GM23338 (cell line): Measurements from ENCODE around the gene IL13RA2. TPM values are rescaled to one million over a fixed set of nuclear protein-coding genes. Genes with fewer than 3 reads are reported as not detected.

ENCODE experiments used
- ATAC-seq: fragments of 200-7000 bp; cut with Tn5 transposase; 3 replicates; pipeline ENCODE4 v1.9.1; 2020
- DNase-seq: peaks from one replicate; pipeline ENCODE4 v3.0.0-alpha.2; 2015; ENCODE audit warnings: low spot score
- H2AFZ ChIP-seq: fragments of 200-600 bp; sonication (generic); 2 replicates; pipeline ENCODE4 v1.8.0; 2016; ENCODE audit warnings: antibody characterized with exemption, mild to moderate bottlenecking, moderate library complexity
- H3F3A ChIP-seq: fragments of 200-600 bp; sonication (generic); replicated peaks from 2 replicates; pipeline ENCODE4 v1.8.0; 2017; ENCODE audit warnings: antibody characterized with exemption, mixed run types, low read depth
- H3K27ac ChIP-seq: fragments of 200-600 bp; sonication (generic); 2 replicates; pipeline ENCODE4 v1.6.1; 2016; ENCODE audit warnings: low read depth
- H3K27me3 ChIP-seq: fragments of 200-600 bp; sonication (generic); 2 replicates; pipeline ENCODE4 v1.8.0; 2016; ENCODE audit warnings: mild to moderate bottlenecking, mixed run types, moderate library complexity; ENCODE audit not compliant: insufficient read depth
- H3K36me3 ChIP-seq: fragments of 200-600 bp; sonication (generic); 2 replicates; pipeline ENCODE4 v1.8.0; 2016; ENCODE audit warnings: mild to moderate bottlenecking; ENCODE audit not compliant: insufficient read depth
- H3K4me1 ChIP-seq: fragments of 200-600 bp; sonication (generic); 2 replicates; pipeline ENCODE4 v1.8.0; 2016; ENCODE audit warnings: mild to moderate bottlenecking, moderate library complexity; ENCODE audit not compliant: insufficient read depth
- H3K4me2 ChIP-seq: fragments of 200-600 bp; sonication (generic); 2 replicates; pipeline ENCODE4 v1.7.1; 2017; ENCODE audit warnings: mixed run types
- H3K4me3 ChIP-seq: fragments of 200-600 bp; sonication (generic); 2 replicates; pipeline ENCODE4 v1.6.1; 2016; ENCODE audit warnings: mixed run types
- H3K79me2 ChIP-seq: fragments of 200-600 bp; sonication (generic); replicated peaks from 2 replicates; pipeline ENCODE4 v1.8.0; 2017; ENCODE audit warnings: mild to moderate bottlenecking; ENCODE audit not compliant: insufficient read depth
- H3K9me2 ChIP-seq: fragments of 200-600 bp; sonication (generic); 2 replicates; pipeline ENCODE4 v1.8.0; 2017; ENCODE audit not compliant: insufficient read depth
- H4K20me1 ChIP-seq: fragments of 200-600 bp; sonication (generic); replicated peaks from 2 replicates; pipeline ENCODE4 v1.8.0; 2017; ENCODE audit warnings: mild to moderate bottlenecking; ENCODE audit not compliant: insufficient read depth
- H3K27ac Mint-ChIP-seq: 2 replicates; pipeline ENCODE4 v1.8.0; 2020; ENCODE audit warnings: inconsistent platforms, mild to moderate bottlenecking, moderate library complexity, mixed read lengths
- H3K27me3 Mint-ChIP-seq: 3 replicates; pipeline ENCODE4 v1.8.0; 2022; ENCODE audit warnings: low read depth, mild to moderate bottlenecking, moderate library complexity, mixed read lengths, inconsistent platforms; ENCODE audit not compliant: insufficient read depth, poor library complexity
- H3K36me3 Mint-ChIP-seq: 3 replicates; pipeline ENCODE4 v1.8.0; 2021; ENCODE audit warnings: low read depth, mild to moderate bottlenecking, inconsistent platforms, moderate library complexity, mixed read lengths
- H3K4me1 Mint-ChIP-seq: 3 replicates; pipeline ENCODE4 v1.8.0; 2020; ENCODE audit warnings: mild to moderate bottlenecking, inconsistent platforms, mixed read lengths
- H3K4me3 Mint-ChIP-seq: 3 replicates; pipeline ENCODE4 v1.8.0; 2021; ENCODE audit warnings: moderate library complexity, mild to moderate bottlenecking, inconsistent platforms, mixed read lengths
- H3K9me3 Mint-ChIP-seq: 3 replicates; pipeline ENCODE4 v1.8.0; 2020; ENCODE audit warnings: moderate library complexity, mild to moderate bottlenecking, inconsistent platforms, mixed read lengths
- CREB1 ChIP-seq: fragments of 250-450 bp; sonication (Bioruptor Pico); IDR thresholded peaks from 2 replicates; pipeline ENCODE4 v1.5.0; 2020; ENCODE audit warnings: low read depth, mild to moderate bottlenecking, moderate library complexity
- EZH2 ChIP-seq: fragments of 200-600 bp; sonication (generic); IDR thresholded peaks from one replicate; pipeline ENCODE4 v1.8.0; 2017; ENCODE audit warnings: antibody characterized with exemption, mild to moderate bottlenecking, low read depth; ENCODE audit not compliant: unreplicated experiment
- EZH2phosphoT487 ChIP-seq: fragments of 200-600 bp; sonication (generic); IDR thresholded peaks from one replicate; pipeline ENCODE4 v1.8.1; 2018; ENCODE audit warnings: antibody characterized with exemption; ENCODE audit not compliant: unreplicated experiment
- JUNB ChIP-seq: IDR thresholded peaks from one replicate; pipeline ENCODE4 v1.6.1; 2016; ENCODE audit warnings: antibody characterized with exemption; ENCODE audit not compliant: unreplicated experiment
- NANOG ChIP-seq: IDR thresholded peaks from 2 replicates; pipeline ENCODE4 v1.6.1; 2016; ENCODE audit warnings: antibody characterized with exemption, borderline replicate concordance
- REST ChIP-seq: IDR thresholded peaks from one replicate; pipeline ENCODE4 v1.6.1; 2018; ENCODE audit warnings: antibody characterized with exemption; ENCODE audit not compliant: unreplicated experiment
- ZNF114 ChIP-seq: fragments of 250-450 bp; sonication (Bioruptor Pico); IDR thresholded peaks from 2 replicates; pipeline ENCODE4 v1.5.0; 2020; ENCODE audit warnings: mild to moderate bottlenecking, moderate library complexity
- ZNF331 ChIP-seq: fragments of 250-450 bp; sonication (Bioruptor Pico); IDR thresholded peaks from 2 replicates; pipeline ENCODE4 v1.5.0; 2020; ENCODE audit warnings: low read depth, mild to moderate bottlenecking, moderate library complexity
- polyA plus RNA-seq: library from polyadenylated mRNA; unstranded; fragments of >200 nt; fragmentation: Nextera tagmentation; extraction: Ambion mirVana; gene quantifications from 2 replicates; pipeline ENCODE4 v1.2.1, GENCODE V29; 2016
- total RNA-seq: library from RNA; depleted of rRNA; stranded (reverse); fragments of >200 nt; shearing (Covaris generic); gene quantifications from 2 replicates; pipeline ENCODE4 v1.2.3, GENCODE V29; 2014
- TF ChIP-seq, protein P1 (sequence below): fragments of 250-450 bp; sonication (Bioruptor Pico); IDR thresholded peaks from 2 replicates; pipeline ENCODE4 v1.5.0; 2020; ENCODE audit warnings: mild to moderate bottlenecking, moderate library complexity
- TF ChIP-seq, protein P2 (sequence below): IDR thresholded peaks from 2 replicates; pipeline ENCODE4 v1.6.1; 2016; ENCODE audit warnings: antibody characterized with exemption
- TF ChIP-seq, protein P3 (sequence below), 2 experiments: fragments of 200-600 bp in 1 of 2; sonication (generic) in 1 of 2; conservative IDR thresholded peaks; 2 replicates each; pipeline versions ENCODE4 v1.5.1 to v1.6.1; 2016 to 2017; ENCODE audit warnings: antibody characterized with exemption in 2 of 2, low read depth in 2 of 2, mild to moderate bottlenecking in 2 of 2, moderate library complexity in 1 of 2

Gene IL13RA2
- total and polyA plus RNA-seq, 2 experiments from 2014 or later, result not detected

GRCh38 chrX:115047181-115047580, 29.8 kb upstream of the IL13RA2 start:
- Mint-ChIP-seq H3K9me3 (no peaks in the 10 kb centered on the region), H3K27me3 (no peaks in the 10 kb centered on the region), H3K27ac (no peak overlapping the region), H3K4me3 (no peak overlapping the region), H3K4me1 (no peaks in the 10 kb centered on the region), H3K36me3 (no peaks in the 10 kb centered on the region)
- H2AFZ ChIP-seq, result no peak overlapping the region
- no peaks in the 10 kb centered on the region for H3K79me2 ChIP-seq
- no peaks in the 10 kb centered on the region for H3K9me2 ChIP-seq
- no peak overlapping the region for H3K27ac ChIP-seq
- H3K27me3 ChIP-seq, result no peaks in the 10 kb centered on the region
- H3K36me3 ChIP-seq, result no peaks in the 10 kb centered on the region
- no peak overlapping the region for H3K4me3 ChIP-seq
- no peaks in the 10 kb centered on the region for H3F3A ChIP-seq
- ATAC-seq (no peak), DNase-seq (no peak)
- no peaks in the 10 kb centered on the region for H4K20me1 ChIP-seq
- no peak overlapping the region for H3K4me2 ChIP-seq
- no peak for TF ChIP-seq REST
- TF ChIP-seq, protein P1, sequence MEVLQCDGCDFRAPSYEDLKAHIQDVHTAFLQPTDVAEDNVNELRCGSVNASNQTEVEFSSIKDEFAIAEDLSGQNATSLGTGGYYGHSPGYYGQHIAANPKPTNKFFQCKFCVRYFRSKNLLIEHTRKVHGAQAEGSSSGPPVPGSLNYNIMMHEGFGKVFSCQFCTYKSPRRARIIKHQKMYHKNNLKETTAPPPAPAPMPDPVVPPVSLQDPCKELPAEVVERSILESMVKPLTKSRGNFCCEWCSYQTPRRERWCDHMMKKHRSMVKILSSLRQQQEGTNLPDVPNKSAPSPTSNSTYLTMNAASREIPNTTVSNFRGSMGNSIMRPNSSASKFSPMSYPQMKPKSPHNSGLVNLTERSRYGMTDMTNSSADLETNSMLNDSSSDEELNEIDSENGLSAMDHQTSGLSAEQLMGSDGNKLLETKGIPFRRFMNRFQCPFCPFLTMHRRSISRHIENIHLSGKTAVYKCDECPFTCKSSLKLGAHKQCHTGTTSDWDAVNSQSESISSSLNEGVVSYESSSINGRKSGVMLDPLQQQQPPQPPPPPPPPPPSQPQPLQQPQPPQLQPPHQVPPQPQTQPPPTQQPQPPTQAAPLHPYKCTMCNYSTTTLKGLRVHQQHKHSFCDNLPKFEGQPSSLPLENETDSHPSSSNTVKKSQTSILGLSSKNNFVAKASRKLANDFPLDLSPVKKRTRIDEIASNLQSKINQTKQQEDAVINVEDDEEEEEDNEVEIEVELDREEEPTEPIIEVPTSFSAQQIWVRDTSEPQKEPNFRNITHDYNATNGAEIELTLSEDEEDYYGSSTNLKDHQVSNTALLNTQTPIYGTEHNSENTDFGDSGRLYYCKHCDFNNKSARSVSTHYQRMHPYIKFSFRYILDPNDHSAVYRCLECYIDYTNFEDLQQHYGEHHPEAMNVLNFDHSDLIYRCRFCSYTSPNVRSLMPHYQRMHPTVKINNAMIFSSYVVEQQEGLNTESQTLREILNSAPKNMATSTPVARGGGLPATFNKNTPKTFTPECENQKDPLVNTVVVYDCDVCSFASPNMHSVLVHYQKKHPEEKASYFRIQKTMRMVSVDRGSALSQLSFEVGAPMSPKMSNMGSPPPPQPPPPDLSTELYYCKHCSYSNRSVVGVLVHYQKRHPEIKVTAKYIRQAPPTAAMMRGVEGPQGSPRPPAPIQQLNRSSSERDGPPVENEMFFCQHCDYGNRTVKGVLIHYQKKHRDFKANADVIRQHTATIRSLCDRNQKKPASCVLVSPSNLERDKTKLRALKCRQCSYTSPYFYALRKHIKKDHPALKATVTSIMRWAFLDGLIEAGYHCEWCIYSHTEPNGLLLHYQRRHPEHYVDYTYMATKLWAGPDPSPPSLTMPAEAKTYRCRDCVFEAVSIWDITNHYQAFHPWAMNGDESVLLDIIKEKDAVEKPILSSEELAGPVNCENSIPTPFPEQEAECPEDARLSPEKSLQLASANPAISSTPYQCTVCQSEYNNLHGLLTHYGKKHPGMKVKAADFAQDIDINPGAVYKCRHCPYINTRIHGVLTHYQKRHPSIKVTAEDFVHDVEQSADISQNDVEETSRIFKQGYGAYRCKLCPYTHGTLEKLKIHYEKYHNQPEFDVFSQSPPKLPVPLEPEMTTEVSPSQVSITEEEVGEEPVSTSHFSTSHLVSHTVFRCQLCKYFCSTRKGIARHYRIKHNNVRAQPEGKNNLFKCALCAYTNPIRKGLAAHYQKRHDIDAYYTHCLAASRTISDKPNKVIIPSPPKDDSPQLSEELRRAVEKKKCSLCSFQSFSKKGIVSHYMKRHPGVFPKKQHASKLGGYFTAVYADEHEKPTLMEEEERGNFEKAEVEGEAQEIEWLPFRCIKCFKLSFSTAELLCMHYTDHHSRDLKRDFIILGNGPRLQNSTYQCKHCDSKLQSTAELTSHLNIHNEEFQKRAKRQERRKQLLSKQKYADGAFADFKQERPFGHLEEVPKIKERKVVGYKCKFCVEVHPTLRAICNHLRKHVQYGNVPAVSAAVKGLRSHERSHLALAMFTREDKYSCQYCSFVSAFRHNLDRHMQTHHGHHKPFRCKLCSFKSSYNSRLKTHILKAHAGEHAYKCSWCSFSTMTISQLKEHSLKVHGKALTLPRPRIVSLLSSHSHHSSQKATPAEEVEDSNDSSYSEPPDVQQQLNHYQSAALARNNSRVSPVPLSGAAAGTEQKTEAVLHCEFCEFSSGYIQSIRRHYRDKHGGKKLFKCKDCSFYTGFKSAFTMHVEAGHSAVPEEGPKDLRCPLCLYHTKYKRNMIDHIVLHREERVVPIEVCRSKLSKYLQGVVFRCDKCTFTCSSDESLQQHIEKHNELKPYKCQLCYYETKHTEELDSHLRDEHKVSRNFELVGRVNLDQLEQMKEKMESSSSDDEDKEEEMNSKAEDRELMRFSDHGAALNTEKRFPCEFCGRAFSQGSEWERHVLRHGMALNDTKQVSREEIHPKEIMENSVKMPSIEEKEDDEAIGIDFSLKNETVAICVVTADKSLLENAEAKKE (CRISPR knock-in tag), result no peak
- TF ChIP-seq NANOG, result no peak
- TF ChIP-seq JUNB, result no peak
- TF ChIP-seq EZH2phosphoT487, result no peak
- TF ChIP-seq, protein P2, sequence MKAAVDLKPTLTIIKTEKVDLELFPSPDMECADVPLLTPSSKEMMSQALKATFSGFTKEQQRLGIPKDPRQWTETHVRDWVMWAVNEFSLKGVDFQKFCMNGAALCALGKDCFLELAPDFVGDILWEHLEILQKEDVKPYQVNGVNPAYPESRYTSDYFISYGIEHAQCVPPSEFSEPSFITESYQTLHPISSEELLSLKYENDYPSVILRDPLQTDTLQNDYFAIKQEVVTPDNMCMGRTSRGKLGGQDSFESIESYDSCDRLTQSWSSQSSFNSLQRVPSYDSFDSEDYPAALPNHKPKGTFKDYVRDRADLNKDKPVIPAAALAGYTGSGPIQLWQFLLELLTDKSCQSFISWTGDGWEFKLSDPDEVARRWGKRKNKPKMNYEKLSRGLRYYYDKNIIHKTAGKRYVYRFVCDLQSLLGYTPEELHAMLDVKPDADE, result no peak
- no peak for TF ChIP-seq ZNF331
- TF ChIP-seq ZNF114, result no peak
- TF ChIP-seq, protein P3, sequence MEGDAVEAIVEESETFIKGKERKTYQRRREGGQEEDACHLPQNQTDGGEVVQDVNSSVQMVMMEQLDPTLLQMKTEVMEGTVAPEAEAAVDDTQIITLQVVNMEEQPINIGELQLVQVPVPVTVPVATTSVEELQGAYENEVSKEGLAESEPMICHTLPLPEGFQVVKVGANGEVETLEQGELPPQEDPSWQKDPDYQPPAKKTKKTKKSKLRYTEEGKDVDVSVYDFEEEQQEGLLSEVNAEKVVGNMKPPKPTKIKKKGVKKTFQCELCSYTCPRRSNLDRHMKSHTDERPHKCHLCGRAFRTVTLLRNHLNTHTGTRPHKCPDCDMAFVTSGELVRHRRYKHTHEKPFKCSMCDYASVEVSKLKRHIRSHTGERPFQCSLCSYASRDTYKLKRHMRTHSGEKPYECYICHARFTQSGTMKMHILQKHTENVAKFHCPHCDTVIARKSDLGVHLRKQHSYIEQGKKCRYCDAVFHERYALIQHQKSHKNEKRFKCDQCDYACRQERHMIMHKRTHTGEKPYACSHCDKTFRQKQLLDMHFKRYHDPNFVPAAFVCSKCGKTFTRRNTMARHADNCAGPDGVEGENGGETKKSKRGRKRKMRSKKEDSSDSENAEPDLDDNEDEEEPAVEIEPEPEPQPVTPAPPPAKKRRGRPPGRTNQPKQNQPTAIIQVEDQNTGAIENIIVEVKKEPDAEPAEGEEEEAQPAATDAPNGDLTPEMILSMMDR (conservative IDR thresholded peaks at IDR 0.05; ENCODE audit: low read depth in 2 of 2), result no peak
- no peak for TF ChIP-seq CREB1 (CRISPR knock-in tag)
- no peak for TF ChIP-seq EZH2
- no peaks in the 10 kb centered on the region for H3K4me1 ChIP-seq
